Measurements from ENCODE around the gene PCSK6. TPM values are rescaled to one million over a fixed set of nuclear protein-coding genes. Genes with fewer than 3 reads are reported as not detected.

Gene PCSK6
- total and polyA plus RNA-seq, 2 of the 8 experiments (the other 6 are each of a cell fraction or from before 2014, with no cell fraction given) = 1.9 to 4.0 TPM

GRCh38 chr15:101372960-101373525 lies 116.5 kb downstream of the PCSK6 start:
- Histone ChIP-seq H3K23me2 (ENCODE audit: low read depth, low read length) (no peaks in the 10 kb centered on the region), H2BK5ac (ENCODE audit: low read depth, low read length) (no peak overlapping the region), H2BK20ac (ENCODE audit: low read length) (no peak overlapping the region), H3K4me3 (ENCODE audit: extremely low read depth in 1 of 4, insufficient read depth in 2 of 4, low read depth in 3 of 4, low read length in 4 of 4) (peak overlapping the region in 3 of 4 experiments; percentile 1 to 52 (median 5); a peak in 3 of 8 replicates), H3K79me2 (ENCODE audit: control insufficient read depth in 1 of 2, insufficient read depth in 2 of 2, low read length in 2 of 2) (no peaks in the 10 kb centered on the region), H4K5ac (ENCODE audit: insufficient read length, low read depth, low read length) (no peak overlapping the region), H3K4me1 (replicated peaks in 1 of 4; ENCODE audit: control insufficient read depth in 3 of 4, insufficient read depth in 4 of 4, low read length in 3 of 4) (peaks cover 0 to 15% (median 9%) of the 10 kb centered on the region in 4 experiments; a peak in 6 of 7 replicates), H3K56ac (replicated peaks; ENCODE audit: insufficient read length, low read depth, low read length) (no peak overlapping the region), H3K27ac (ENCODE audit: low read depth, low read length) (no peak overlapping the region), H3K9me3 (ENCODE audit: insufficient read depth in 2 of 2, low read depth in 1 of 2, low read length in 1 of 2) (no peaks in the 10 kb centered on the region), H2BK15ac (ENCODE audit: low read length) (no peak overlapping the region), H2AFZ (ENCODE audit: low read length) (peak overlapping the region; percentile 79), H3K9ac (replicated peaks in 1 of 4; ENCODE audit: extremely low read depth in 1 of 4, low read depth in 3 of 4, low read length in 3 of 4) (no peak overlapping the region), H3K18ac (ENCODE audit: extremely low read depth, low read length) (peak overlapping the region; percentile 43; the same call in 1 of the 2 replicates), H4K8ac (ENCODE audit: extremely low read depth, insufficient read depth, low read length) (no peak overlapping the region), H2BK12ac (ENCODE audit: low read depth, low read length) (no peak overlapping the region), H4K91ac (replicated peaks; ENCODE audit: insufficient read length, low read length) (no peak overlapping the region), H2BK120ac (replicated peaks; ENCODE audit: low read depth, low read length) (no peak overlapping the region), H3K36me3 (ENCODE audit: control insufficient read depth in 2 of 4, insufficient read depth in 4 of 4, low read length in 3 of 4) (no peaks in the 10 kb centered on the region), H4K20me1 (replicated peaks in 1 of 2; ENCODE audit: control insufficient read depth in 1 of 2, insufficient read depth in 2 of 2, low read length in 2 of 2) (no peaks in the 10 kb centered on the region), H3K27me3 (replicated peaks in 1 of 4; ENCODE audit: control insufficient read depth in 3 of 4, extremely low read depth in 1 of 4, insufficient read depth in 3 of 4, low read length in 3 of 4) (no peaks in the 10 kb centered on the region; a peak in 3 of 7 replicates), H2AK5ac (ENCODE audit: low read depth, low read length) (no peak overlapping the region), H3K4me2 (ENCODE audit: insufficient read depth in 1 of 2, low read depth in 2 of 2, low read length in 2 of 2) (peak overlapping the region; percentile 53 to 62), H3K79me1 (ENCODE audit: low read depth, low read length) (no peaks in the 10 kb centered on the region), H3K4ac (replicated peaks; ENCODE audit: insufficient read length, low read depth, low read length) (no peak overlapping the region), H3K23ac (ENCODE audit: insufficient read length) (no peak overlapping the region), H3K14ac (ENCODE audit: insufficient read length) (no peak overlapping the region)
- no peak for FAIRE-seq
- CTCF ChIA-PET (ENCODE audit: partially characterized antibody) = interaction anchor here (0.7 to 1.3 kb wide), 7 partner anchors 9 to 268 kb away, joined by 3 to 8 read pairs (median 3); no protein-coding TSS in a partner anchor
- POLR2A ChIA-PET (ENCODE audit: partially characterized antibody) = interaction anchor here (0.6 to 1.5 kb wide), 3 partner anchors 9 to 122 kb away, joined by 3 to 4 read pairs (median 4); no protein-coding TSS in a partner anchor
- 17% methylated on average over 11 of the region's 11 CpGs; no CpG with 5 or more reads in 1 of the 2 experiments for WGBS, 2 experiments (ENCODE audit: extremely low coverage in 1 of 2, insufficient coverage in 1 of 2, insufficient read length in 1 of 2, insufficient replicate concordance in 2 of 2, low coverage in 1 of 2, low lambda C conversion rate in 2 of 2, missing lambda C conversion rate in 1 of 2)
- no peak for DNase-seq (ENCODE audit: low read depth in 1 of 2, low spot score in 2 of 2)
- TF ChIP-seq JUN (IDR thresholded peaks at IDR 0.05; ENCODE audit: low read depth, low read length) (no peak), TEAD4 (IDR thresholded peaks at IDR 0.05; ENCODE audit: low read depth, low read length) (no peak), SP2 (IDR thresholded peaks at IDR 0.05; ENCODE audit: low read length) (no peak), BCL11A (IDR thresholded peaks at IDR 0.05; ENCODE audit: low read depth in 2 of 2, low read length in 2 of 2) (no peak), SIRT6 (IDR thresholded peaks at IDR 0.05; ENCODE audit: low read length) (no peak), ZNF274 (IDR thresholded peaks at IDR 0.05; ENCODE audit: borderline replicate concordance, extremely low read depth, low read length) (no peak), CHD1 (IDR thresholded peaks at IDR 0.05; ENCODE audit: low read depth, low read length) (no peak), KDM1A (IDR thresholded peaks at IDR 0.05; ENCODE audit: borderline replicate concordance, low read length) (no peak), JUND (IDR thresholded peaks at IDR 0.05; ENCODE audit: low read length) (no peak), NRF1 (IDR thresholded peaks at IDR 0.05; ENCODE audit: low read depth, low read length) (no peak), RFX5 (IDR thresholded peaks at IDR 0.05; ENCODE audit: borderline replicate concordance, low read depth, low read length) (no peak), BRCA1 (IDR thresholded peaks at IDR 0.05; ENCODE audit: low read depth, low read length) (no peak), NANOG (IDR thresholded peaks at IDR 0.05; ENCODE audit: insufficient read depth, low read depth, low read length, poor library complexity, severe bottlenecking) (no peak), BACH1 (IDR thresholded peaks at IDR 0.05; ENCODE audit: low read length) (no peak), POU5F1 (IDR thresholded peaks at IDR 0.05; ENCODE audit: low read depth, low read length) (no peak)

Data from H1 (cell line).